GM23338 (cell line): ENCODE data around the gene MAPK8. TPM values are rescaled to one million over a fixed set of nuclear protein-coding genes. Genes with fewer than 3 reads are reported as not detected.

ENCODE experiments used
- ATAC-seq: fragments of 200-7000 bp; cut with Tn5 transposase; 3 replicates; pipeline ENCODE4 v1.9.1; 2020
- DNase-seq: peaks from one replicate; pipeline ENCODE4 v3.0.0-alpha.2; 2015; ENCODE audit warnings: low spot score
- H2AFZ ChIP-seq: fragments of 200-600 bp; sonication (generic); 2 replicates; pipeline ENCODE4 v1.8.0; 2016; ENCODE audit warnings: antibody characterized with exemption, mild to moderate bottlenecking, moderate library complexity
- H3F3A ChIP-seq: fragments of 200-600 bp; sonication (generic); replicated peaks from 2 replicates; pipeline ENCODE4 v1.8.0; 2017; ENCODE audit warnings: antibody characterized with exemption, mixed run types, low read depth
- H3K27ac ChIP-seq: fragments of 200-600 bp; sonication (generic); 2 replicates; pipeline ENCODE4 v1.6.1; 2016; ENCODE audit warnings: low read depth
- H3K27me3 ChIP-seq: fragments of 200-600 bp; sonication (generic); 2 replicates; pipeline ENCODE4 v1.8.0; 2016; ENCODE audit warnings: mild to moderate bottlenecking, mixed run types, moderate library complexity; ENCODE audit not compliant: insufficient read depth
- H3K36me3 ChIP-seq: fragments of 200-600 bp; sonication (generic); 2 replicates; pipeline ENCODE4 v1.8.0; 2016; ENCODE audit warnings: mild to moderate bottlenecking; ENCODE audit not compliant: insufficient read depth
- H3K4me1 ChIP-seq: fragments of 200-600 bp; sonication (generic); 2 replicates; pipeline ENCODE4 v1.8.0; 2016; ENCODE audit warnings: mild to moderate bottlenecking, moderate library complexity; ENCODE audit not compliant: insufficient read depth
- H3K4me2 ChIP-seq: fragments of 200-600 bp; sonication (generic); 2 replicates; pipeline ENCODE4 v1.7.1; 2017; ENCODE audit warnings: mixed run types
- H3K4me3 ChIP-seq: fragments of 200-600 bp; sonication (generic); 2 replicates; pipeline ENCODE4 v1.6.1; 2016; ENCODE audit warnings: mixed run types
- H3K79me2 ChIP-seq: fragments of 200-600 bp; sonication (generic); replicated peaks from 2 replicates; pipeline ENCODE4 v1.8.0; 2017; ENCODE audit warnings: mild to moderate bottlenecking; ENCODE audit not compliant: insufficient read depth
- H3K9me2 ChIP-seq: fragments of 200-600 bp; sonication (generic); 2 replicates; pipeline ENCODE4 v1.8.0; 2017; ENCODE audit not compliant: insufficient read depth
- H4K20me1 ChIP-seq: fragments of 200-600 bp; sonication (generic); replicated peaks from 2 replicates; pipeline ENCODE4 v1.8.0; 2017; ENCODE audit warnings: mild to moderate bottlenecking; ENCODE audit not compliant: insufficient read depth
- H3K27ac Mint-ChIP-seq: 2 replicates; pipeline ENCODE4 v1.8.0; 2020; ENCODE audit warnings: inconsistent platforms, mild to moderate bottlenecking, moderate library complexity, mixed read lengths
- H3K27me3 Mint-ChIP-seq: 3 replicates; pipeline ENCODE4 v1.8.0; 2022; ENCODE audit warnings: low read depth, mild to moderate bottlenecking, moderate library complexity, mixed read lengths, inconsistent platforms; ENCODE audit not compliant: insufficient read depth, poor library complexity
- H3K36me3 Mint-ChIP-seq: 3 replicates; pipeline ENCODE4 v1.8.0; 2021; ENCODE audit warnings: low read depth, mild to moderate bottlenecking, inconsistent platforms, moderate library complexity, mixed read lengths
- H3K4me1 Mint-ChIP-seq: 3 replicates; pipeline ENCODE4 v1.8.0; 2020; ENCODE audit warnings: mild to moderate bottlenecking, inconsistent platforms, mixed read lengths
- H3K4me3 Mint-ChIP-seq: 3 replicates; pipeline ENCODE4 v1.8.0; 2021; ENCODE audit warnings: moderate library complexity, mild to moderate bottlenecking, inconsistent platforms, mixed read lengths
- H3K9me3 Mint-ChIP-seq: 3 replicates; pipeline ENCODE4 v1.8.0; 2020; ENCODE audit warnings: moderate library complexity, mild to moderate bottlenecking, inconsistent platforms, mixed read lengths
- CREB1 ChIP-seq: fragments of 250-450 bp; sonication (Bioruptor Pico); IDR thresholded peaks from 2 replicates; pipeline ENCODE4 v1.5.0; 2020; ENCODE audit warnings: low read depth, mild to moderate bottlenecking, moderate library complexity
- EZH2phosphoT487 ChIP-seq: fragments of 200-600 bp; sonication (generic); IDR thresholded peaks from one replicate; pipeline ENCODE4 v1.8.1; 2018; ENCODE audit warnings: antibody characterized with exemption; ENCODE audit not compliant: unreplicated experiment
- JUNB ChIP-seq: IDR thresholded peaks from one replicate; pipeline ENCODE4 v1.6.1; 2016; ENCODE audit warnings: antibody characterized with exemption; ENCODE audit not compliant: unreplicated experiment
- POLR2AphosphoS5 ChIP-seq: IDR thresholded peaks from 2 replicates; pipeline ENCODE4 v1.6.1; 2016; ENCODE audit warnings: antibody characterized with exemption, low read depth
- STAT1 ChIP-seq: IDR thresholded peaks from one replicate; pipeline ENCODE4 v1.6.1; 2016; ENCODE audit warnings: antibody characterized with exemption; ENCODE audit not compliant: unreplicated experiment
- ZNF114 ChIP-seq: fragments of 250-450 bp; sonication (Bioruptor Pico); IDR thresholded peaks from 2 replicates; pipeline ENCODE4 v1.5.0; 2020; ENCODE audit warnings: mild to moderate bottlenecking, moderate library complexity
- ZNF331 ChIP-seq: fragments of 250-450 bp; sonication (Bioruptor Pico); IDR thresholded peaks from 2 replicates; pipeline ENCODE4 v1.5.0; 2020; ENCODE audit warnings: low read depth, mild to moderate bottlenecking, moderate library complexity
- polyA plus RNA-seq: library from polyadenylated mRNA; unstranded; fragments of >200 nt; fragmentation: Nextera tagmentation; extraction: Ambion mirVana; gene quantifications from 2 replicates; pipeline ENCODE4 v1.2.1, GENCODE V29; 2016
- total RNA-seq: library from RNA; depleted of rRNA; stranded (reverse); fragments of >200 nt; shearing (Covaris generic); gene quantifications from 2 replicates; pipeline ENCODE4 v1.2.3, GENCODE V29; 2014
- TF ChIP-seq, protein P1 (sequence below): fragments of 250-450 bp; sonication (Bioruptor Pico); IDR thresholded peaks from 2 replicates; pipeline ENCODE4 v1.5.0; 2020; ENCODE audit warnings: mild to moderate bottlenecking, moderate library complexity
- TF ChIP-seq, protein P2 (sequence below): IDR thresholded peaks from one replicate; pipeline ENCODE4 v1.6.1; 2018; ENCODE audit warnings: antibody characterized with exemption; ENCODE audit not compliant: unreplicated experiment
- TF ChIP-seq, protein P3 (sequence below): IDR thresholded peaks from 2 replicates; pipeline ENCODE4 v1.6.1; 2016; ENCODE audit warnings: antibody characterized with exemption
- TF ChIP-seq, protein P4 (sequence below), 2 experiments: fragments of 200-600 bp in 1 of 2; sonication (generic) in 1 of 2; conservative IDR thresholded peaks; 2 replicates each; pipeline versions ENCODE4 v1.5.1 to v1.6.1; 2016 to 2017; ENCODE audit warnings: antibody characterized with exemption in 2 of 2, low read depth in 2 of 2, mild to moderate bottlenecking in 2 of 2, moderate library complexity in 1 of 2

The MAPK8 gene
- total and polyA plus RNA-seq, 2 experiments from 2014 or later = 52.4 to 73.6 TPM

DNA sequence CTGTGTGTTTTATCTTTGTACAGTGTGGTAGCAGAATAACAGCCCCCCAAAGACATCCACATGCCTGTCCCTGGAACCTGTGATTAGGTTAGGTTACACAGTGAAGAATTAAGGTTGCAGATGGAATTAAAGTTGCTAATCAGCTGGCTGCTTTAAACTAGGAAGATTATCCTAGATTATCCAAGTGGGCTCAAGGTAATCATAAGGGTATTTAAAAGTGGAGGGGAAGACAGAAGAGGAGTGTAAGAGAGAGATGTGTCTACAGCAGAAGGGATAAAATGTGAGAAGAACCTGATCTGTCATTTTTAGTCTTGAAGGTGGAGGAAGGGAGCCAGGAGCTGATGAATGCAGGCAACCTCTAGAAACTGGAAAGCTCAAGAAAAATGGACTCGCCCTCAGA, 180.8 kb downstream of the MAPK8 start:
- no peaks in the 10 kb centered on the region for H3F3A ChIP-seq
- no peaks in the 10 kb centered on the region; the same call in 1 of the 2 replicates for H4K20me1 ChIP-seq
- peaks cover 23% of the 10 kb centered on the region for H3K4me1 Mint-ChIP-seq
- H3K27me3 Mint-ChIP-seq = peaks cover 4% of the 10 kb centered on the region
- H3K27ac ChIP-seq = no peak overlapping the region
- no peak overlapping the region for H3K4me3 ChIP-seq
- H2AFZ ChIP-seq = no peak overlapping the region
- no peaks in the 10 kb centered on the region for H3K27me3 ChIP-seq
- no peaks in the 10 kb centered on the region for H3K36me3 ChIP-seq
- H3K27ac Mint-ChIP-seq = no peak overlapping the region
- no peaks in the 10 kb centered on the region for H3K36me3 Mint-ChIP-seq
- DNase-seq = no peak
- no peak overlapping the region for H3K4me3 Mint-ChIP-seq
- no peaks in the 10 kb centered on the region; the same call in 1 of the 2 replicates for H3K79me2 ChIP-seq
- no peaks in the 10 kb centered on the region for H3K9me2 ChIP-seq
- no peak for ATAC-seq
- no peak overlapping the region for H3K4me2 ChIP-seq
- H3K4me1 ChIP-seq = peaks cover 25% of the 10 kb centered on the region
- TF ChIP-seq, protein P1, sequence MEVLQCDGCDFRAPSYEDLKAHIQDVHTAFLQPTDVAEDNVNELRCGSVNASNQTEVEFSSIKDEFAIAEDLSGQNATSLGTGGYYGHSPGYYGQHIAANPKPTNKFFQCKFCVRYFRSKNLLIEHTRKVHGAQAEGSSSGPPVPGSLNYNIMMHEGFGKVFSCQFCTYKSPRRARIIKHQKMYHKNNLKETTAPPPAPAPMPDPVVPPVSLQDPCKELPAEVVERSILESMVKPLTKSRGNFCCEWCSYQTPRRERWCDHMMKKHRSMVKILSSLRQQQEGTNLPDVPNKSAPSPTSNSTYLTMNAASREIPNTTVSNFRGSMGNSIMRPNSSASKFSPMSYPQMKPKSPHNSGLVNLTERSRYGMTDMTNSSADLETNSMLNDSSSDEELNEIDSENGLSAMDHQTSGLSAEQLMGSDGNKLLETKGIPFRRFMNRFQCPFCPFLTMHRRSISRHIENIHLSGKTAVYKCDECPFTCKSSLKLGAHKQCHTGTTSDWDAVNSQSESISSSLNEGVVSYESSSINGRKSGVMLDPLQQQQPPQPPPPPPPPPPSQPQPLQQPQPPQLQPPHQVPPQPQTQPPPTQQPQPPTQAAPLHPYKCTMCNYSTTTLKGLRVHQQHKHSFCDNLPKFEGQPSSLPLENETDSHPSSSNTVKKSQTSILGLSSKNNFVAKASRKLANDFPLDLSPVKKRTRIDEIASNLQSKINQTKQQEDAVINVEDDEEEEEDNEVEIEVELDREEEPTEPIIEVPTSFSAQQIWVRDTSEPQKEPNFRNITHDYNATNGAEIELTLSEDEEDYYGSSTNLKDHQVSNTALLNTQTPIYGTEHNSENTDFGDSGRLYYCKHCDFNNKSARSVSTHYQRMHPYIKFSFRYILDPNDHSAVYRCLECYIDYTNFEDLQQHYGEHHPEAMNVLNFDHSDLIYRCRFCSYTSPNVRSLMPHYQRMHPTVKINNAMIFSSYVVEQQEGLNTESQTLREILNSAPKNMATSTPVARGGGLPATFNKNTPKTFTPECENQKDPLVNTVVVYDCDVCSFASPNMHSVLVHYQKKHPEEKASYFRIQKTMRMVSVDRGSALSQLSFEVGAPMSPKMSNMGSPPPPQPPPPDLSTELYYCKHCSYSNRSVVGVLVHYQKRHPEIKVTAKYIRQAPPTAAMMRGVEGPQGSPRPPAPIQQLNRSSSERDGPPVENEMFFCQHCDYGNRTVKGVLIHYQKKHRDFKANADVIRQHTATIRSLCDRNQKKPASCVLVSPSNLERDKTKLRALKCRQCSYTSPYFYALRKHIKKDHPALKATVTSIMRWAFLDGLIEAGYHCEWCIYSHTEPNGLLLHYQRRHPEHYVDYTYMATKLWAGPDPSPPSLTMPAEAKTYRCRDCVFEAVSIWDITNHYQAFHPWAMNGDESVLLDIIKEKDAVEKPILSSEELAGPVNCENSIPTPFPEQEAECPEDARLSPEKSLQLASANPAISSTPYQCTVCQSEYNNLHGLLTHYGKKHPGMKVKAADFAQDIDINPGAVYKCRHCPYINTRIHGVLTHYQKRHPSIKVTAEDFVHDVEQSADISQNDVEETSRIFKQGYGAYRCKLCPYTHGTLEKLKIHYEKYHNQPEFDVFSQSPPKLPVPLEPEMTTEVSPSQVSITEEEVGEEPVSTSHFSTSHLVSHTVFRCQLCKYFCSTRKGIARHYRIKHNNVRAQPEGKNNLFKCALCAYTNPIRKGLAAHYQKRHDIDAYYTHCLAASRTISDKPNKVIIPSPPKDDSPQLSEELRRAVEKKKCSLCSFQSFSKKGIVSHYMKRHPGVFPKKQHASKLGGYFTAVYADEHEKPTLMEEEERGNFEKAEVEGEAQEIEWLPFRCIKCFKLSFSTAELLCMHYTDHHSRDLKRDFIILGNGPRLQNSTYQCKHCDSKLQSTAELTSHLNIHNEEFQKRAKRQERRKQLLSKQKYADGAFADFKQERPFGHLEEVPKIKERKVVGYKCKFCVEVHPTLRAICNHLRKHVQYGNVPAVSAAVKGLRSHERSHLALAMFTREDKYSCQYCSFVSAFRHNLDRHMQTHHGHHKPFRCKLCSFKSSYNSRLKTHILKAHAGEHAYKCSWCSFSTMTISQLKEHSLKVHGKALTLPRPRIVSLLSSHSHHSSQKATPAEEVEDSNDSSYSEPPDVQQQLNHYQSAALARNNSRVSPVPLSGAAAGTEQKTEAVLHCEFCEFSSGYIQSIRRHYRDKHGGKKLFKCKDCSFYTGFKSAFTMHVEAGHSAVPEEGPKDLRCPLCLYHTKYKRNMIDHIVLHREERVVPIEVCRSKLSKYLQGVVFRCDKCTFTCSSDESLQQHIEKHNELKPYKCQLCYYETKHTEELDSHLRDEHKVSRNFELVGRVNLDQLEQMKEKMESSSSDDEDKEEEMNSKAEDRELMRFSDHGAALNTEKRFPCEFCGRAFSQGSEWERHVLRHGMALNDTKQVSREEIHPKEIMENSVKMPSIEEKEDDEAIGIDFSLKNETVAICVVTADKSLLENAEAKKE (CRISPR knock-in tag) = no peak
- TF ChIP-seq CREB1 (CRISPR knock-in tag) (no peak), JUNB (no peak), ZNF331 (CRISPR knock-in tag) (no peak), ZNF114 (no peak), POLR2AphosphoS5 (no peak), STAT1 (no peak), EZH2phosphoT487 (no peak)
- TF ChIP-seq, protein P2, sequence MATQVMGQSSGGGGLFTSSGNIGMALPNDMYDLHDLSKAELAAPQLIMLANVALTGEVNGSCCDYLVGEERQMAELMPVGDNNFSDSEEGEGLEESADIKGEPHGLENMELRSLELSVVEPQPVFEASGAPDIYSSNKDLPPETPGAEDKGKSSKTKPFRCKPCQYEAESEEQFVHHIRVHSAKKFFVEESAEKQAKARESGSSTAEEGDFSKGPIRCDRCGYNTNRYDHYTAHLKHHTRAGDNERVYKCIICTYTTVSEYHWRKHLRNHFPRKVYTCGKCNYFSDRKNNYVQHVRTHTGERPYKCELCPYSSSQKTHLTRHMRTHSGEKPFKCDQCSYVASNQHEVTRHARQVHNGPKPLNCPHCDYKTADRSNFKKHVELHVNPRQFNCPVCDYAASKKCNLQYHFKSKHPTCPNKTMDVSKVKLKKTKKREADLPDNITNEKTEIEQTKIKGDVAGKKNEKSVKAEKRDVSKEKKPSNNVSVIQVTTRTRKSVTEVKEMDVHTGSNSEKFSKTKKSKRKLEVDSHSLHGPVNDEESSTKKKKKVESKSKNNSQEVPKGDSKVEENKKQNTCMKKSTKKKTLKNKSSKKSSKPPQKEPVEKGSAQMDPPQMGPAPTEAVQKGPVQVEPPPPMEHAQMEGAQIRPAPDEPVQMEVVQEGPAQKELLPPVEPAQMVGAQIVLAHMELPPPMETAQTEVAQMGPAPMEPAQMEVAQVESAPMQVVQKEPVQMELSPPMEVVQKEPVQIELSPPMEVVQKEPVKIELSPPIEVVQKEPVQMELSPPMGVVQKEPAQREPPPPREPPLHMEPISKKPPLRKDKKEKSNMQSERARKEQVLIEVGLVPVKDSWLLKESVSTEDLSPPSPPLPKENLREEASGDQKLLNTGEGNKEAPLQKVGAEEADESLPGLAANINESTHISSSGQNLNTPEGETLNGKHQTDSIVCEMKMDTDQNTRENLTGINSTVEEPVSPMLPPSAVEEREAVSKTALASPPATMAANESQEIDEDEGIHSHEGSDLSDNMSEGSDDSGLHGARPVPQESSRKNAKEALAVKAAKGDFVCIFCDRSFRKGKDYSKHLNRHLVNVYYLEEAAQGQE = no peak
- TF ChIP-seq, protein P3, sequence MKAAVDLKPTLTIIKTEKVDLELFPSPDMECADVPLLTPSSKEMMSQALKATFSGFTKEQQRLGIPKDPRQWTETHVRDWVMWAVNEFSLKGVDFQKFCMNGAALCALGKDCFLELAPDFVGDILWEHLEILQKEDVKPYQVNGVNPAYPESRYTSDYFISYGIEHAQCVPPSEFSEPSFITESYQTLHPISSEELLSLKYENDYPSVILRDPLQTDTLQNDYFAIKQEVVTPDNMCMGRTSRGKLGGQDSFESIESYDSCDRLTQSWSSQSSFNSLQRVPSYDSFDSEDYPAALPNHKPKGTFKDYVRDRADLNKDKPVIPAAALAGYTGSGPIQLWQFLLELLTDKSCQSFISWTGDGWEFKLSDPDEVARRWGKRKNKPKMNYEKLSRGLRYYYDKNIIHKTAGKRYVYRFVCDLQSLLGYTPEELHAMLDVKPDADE = no peak
- TF ChIP-seq, protein P4, sequence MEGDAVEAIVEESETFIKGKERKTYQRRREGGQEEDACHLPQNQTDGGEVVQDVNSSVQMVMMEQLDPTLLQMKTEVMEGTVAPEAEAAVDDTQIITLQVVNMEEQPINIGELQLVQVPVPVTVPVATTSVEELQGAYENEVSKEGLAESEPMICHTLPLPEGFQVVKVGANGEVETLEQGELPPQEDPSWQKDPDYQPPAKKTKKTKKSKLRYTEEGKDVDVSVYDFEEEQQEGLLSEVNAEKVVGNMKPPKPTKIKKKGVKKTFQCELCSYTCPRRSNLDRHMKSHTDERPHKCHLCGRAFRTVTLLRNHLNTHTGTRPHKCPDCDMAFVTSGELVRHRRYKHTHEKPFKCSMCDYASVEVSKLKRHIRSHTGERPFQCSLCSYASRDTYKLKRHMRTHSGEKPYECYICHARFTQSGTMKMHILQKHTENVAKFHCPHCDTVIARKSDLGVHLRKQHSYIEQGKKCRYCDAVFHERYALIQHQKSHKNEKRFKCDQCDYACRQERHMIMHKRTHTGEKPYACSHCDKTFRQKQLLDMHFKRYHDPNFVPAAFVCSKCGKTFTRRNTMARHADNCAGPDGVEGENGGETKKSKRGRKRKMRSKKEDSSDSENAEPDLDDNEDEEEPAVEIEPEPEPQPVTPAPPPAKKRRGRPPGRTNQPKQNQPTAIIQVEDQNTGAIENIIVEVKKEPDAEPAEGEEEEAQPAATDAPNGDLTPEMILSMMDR (conservative IDR thresholded peaks at IDR 0.05; ENCODE audit: low read depth in 2 of 2) = no peak
- no peaks in the 10 kb centered on the region; the same call in 2 of the 3 replicates for H3K9me3 Mint-ChIP-seq
